ENCODE data around the gene TRAM2. TPM values are rescaled to one million over a fixed set of nuclear protein-coding genes. Genes with fewer than 3 reads are reported as not detected.
A peak's percentile ranks its signal among the peaks of the same experiment; 100 is the strongest.

The TRAM2 gene
- total RNA-seq, 2 donors from 2014 or later = 14.1 to 19.2 TPM

- intact Hi-C loops (cut with DNase I) = no loop called here
- ATAC-seq (peak; percentile 87 to 89), DNase-seq (peak; percentile 66)
Observed at GRCh38 chr6:52551483-52552277, 25.2 kb downstream of the TRAM2 start.

GRCh38 chr6:52550870-52551269 is 26.0 kb downstream of the TRAM2 start:
- ATAC-seq (no peak), DNase-seq (no peak)
- intact Hi-C loops (cut with DNase I) = no loop called here

GRCh38 chr6:52550014-52550575 is 26.8 kb downstream of the TRAM2 start:
- ATAC-seq (no peak), DNase-seq (no peak)
- intact Hi-C loops (cut with DNase I) = no loop called here

GRCh38 chr6:52549428-52549827 is 27.4 kb downstream of the TRAM2 start:
- ATAC-seq (no peak), DNase-seq (no peak)
- intact Hi-C loops (cut with DNase I) = no loop called here

GRCh38 chr6:52548999-52549398 is 27.9 kb downstream of the TRAM2 start:
- intact Hi-C loops (cut with DNase I) = no loop called here
- DNase-seq = no peak
- ATAC-seq = no peak

GRCh38 chr6:52548353-52548713 is 28.5 kb downstream of the TRAM2 start:
- DNase-seq = no peak
- intact Hi-C loops (cut with DNase I) = no loop called here
- no peak for ATAC-seq

GRCh38 chr6:52547647-52548352 is 29.1 kb downstream of the TRAM2 start:
- ATAC-seq = no peak
- no peak for DNase-seq
- intact Hi-C loops (cut with DNase I) = no loop called here

GRCh38 chr6:52546678-52547077 is 30.2 kb downstream of the TRAM2 start:
- DNase-seq (no peak), ATAC-seq (no peak)
- intact Hi-C loops (cut with DNase I) = no loop called here

- ATAC-seq (no peak), DNase-seq (no peak)
- intact Hi-C loops (cut with DNase I) = no loop called here
Observed at GRCh38 chr6:52546192-52546591, 30.7 kb downstream of the TRAM2 start.

- no peak for DNase-seq
- ATAC-seq = no peak
- intact Hi-C loops (cut with DNase I) = no loop called here
Observed at GRCh38 chr6:52545406-52546119, 31.3 kb downstream of the TRAM2 start.

GRCh38 chr6:52544602-52545405 is 32.1 kb downstream of the TRAM2 start:
- DNase-seq (no peak), ATAC-seq (no peak)
- intact Hi-C loops (cut with DNase I) = no loop called here

- ATAC-seq = peak; percentile 36 to 54
- intact Hi-C loops (cut with DNase I) = no loop called here
- no peak for DNase-seq
Observed at GRCh38 chr6:52543729-52544601, 32.9 kb downstream of the TRAM2 start.

GRCh38 chr6:52543262-52543661 is 33.6 kb downstream of the TRAM2 start:
- ATAC-seq = no peak
- DNase-seq = no peak
- intact Hi-C loops (cut with DNase I) = no loop called here

- DNase-seq = no peak
- no peak for ATAC-seq
- intact Hi-C loops (cut with DNase I) = no loop called here
Observed at GRCh38 chr6:52541135-52541534, 35.7 kb downstream of the TRAM2 start.

GRCh38 chr6:52540286-52540902 is 36.5 kb downstream of the TRAM2 start:
- DNase-seq = no peak
- no peak for ATAC-seq
- intact Hi-C loops (cut with DNase I) = no loop called here

- intact Hi-C loops (cut with DNase I) = no loop called here
- DNase-seq = no peak
- peak in 1 of 2 donors; percentile 19 for ATAC-seq
Observed at GRCh38 chr6:52539607-52540006, 37.3 kb downstream of the TRAM2 start.

- ATAC-seq (no peak), DNase-seq (no peak)
- intact Hi-C loops (cut with DNase I) = no loop called here
Observed at GRCh38 chr6:52538901-52539354, 37.9 kb downstream of the TRAM2 start.

Measured in left cardiac atrium (tissue), 4 donors.